IMR-90 (cell line): ENCODE measurements around the gene GRIK3.

ENCODE experiments used
- BHLHE40 ChIP-seq: fragments of 150-350 bp; IDR thresholded peaks from 2 replicates; pipeline ENCODE4 v1.6.1; 2016; ENCODE audit warnings: mild to moderate bottlenecking, low read depth, low read length
- CTCF ChIP-seq: conservative IDR thresholded peaks from 2 replicates; pipeline ENCODE4 v1.5.1; 2012; ENCODE audit warnings: mild to moderate bottlenecking, low read depth, low read length, improper control_type of control experiment
- MAZ ChIP-seq: IDR thresholded peaks from 2 replicates; pipeline ENCODE4 v1.6.1; 2012; ENCODE audit warnings: low read depth, mild to moderate bottlenecking, low read length, improper control_type of control experiment, moderate library complexity, borderline replicate concordance
- POLR2A ChIP-seq: IDR thresholded peaks from 2 replicates; pipeline ENCODE4 v1.6.1; 2012; ENCODE audit warnings: mild to moderate bottlenecking, low read depth, low read length
- SMC3 ChIP-seq: fragments of 150-350 bp; IDR thresholded peaks from 2 replicates; pipeline ENCODE4 v1.6.1; 2016; ENCODE audit warnings: low read depth, mild to moderate bottlenecking, antibody characterized with exemption, low read length, moderate library complexity

GRCh38 chr1:36948147-36948546, 86.2 kb downstream of the GRIK3 start:
- TF ChIP-seq MAZ (no peak), CTCF (no peak), BHLHE40 (no peak), POLR2A (no peak), SMC3 (no peak)
